WTC11 (cell line): ENCODE measurements around the gene HSD17B14.

ENCODE experiments used
- CREB1 ChIP-seq: sonication (generic); formaldehyde crosslinking; IDR thresholded peaks from 2 replicates; pipeline ENCODE4 v1.8.0; 2023; ENCODE audit warnings: mild to moderate bottlenecking, missing genetic modification reagents
- JUN ChIP-seq: sonication (generic); formaldehyde crosslinking; IDR thresholded peaks from 2 replicates; pipeline ENCODE4 v1.8.0; 2023; ENCODE audit warnings: mild to moderate bottlenecking, missing genetic modification reagents

DNA sequence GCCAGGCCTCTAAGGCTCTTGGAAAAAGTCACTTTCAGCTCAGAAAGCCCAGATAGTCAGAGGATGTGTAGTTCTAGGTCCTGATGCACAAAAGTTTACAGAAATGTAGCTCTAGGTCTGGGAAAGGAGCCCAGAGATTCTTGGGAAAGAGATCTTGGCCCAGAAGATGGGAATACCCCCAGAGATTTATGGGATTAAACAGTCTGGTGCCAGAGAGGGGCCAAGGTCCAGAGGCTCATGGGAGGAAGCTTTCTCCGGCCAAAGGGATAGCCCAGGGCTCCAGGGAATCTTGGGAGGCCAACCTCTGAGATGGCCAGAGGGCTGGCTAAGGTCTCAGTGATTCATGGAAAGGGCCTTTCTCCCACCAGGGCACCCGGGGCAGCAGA is 40.6 kb downstream of the HSD17B14 start:
- TF ChIP-seq JUN (CRISPR knock-in tag): no peak
- no peak for TF ChIP-seq CREB1 (CRISPR knock-in tag)
